HTR-8/SVneo (cell line): ENCODE data around the gene AIRE.
"Not testable (repeated sequence)": the region's sequence is repeated elsewhere in the genome, so short reads cannot be mapped to it uniquely, and the experiment has no call there.

Experiments used
- DNase-seq: peaks from one replicate; pipeline ENCODE4 v3.0.0; 2011; ENCODE audit warnings: low spot score, mixed read lengths; ENCODE audit not compliant: insufficient read length
- FAIRE-seq: peaks from 2 replicates; lab custom pipeline; 2011; peaks lifted over from hg19 to GRCh38; lab: Jason Lieb, UNC

Gene AIRE

GRCh38 chr21:44285138-44285992 is at the start of gene AIRE:
TSS of gene AIRE (plus strand) at chr21:44285876. CDS start at chr21:44286007, 131 bp downstream.
- FAIRE-seq = no peak
- no peak for DNase-seq

- not testable (repeated sequence) for DNase-seq
- peak; percentile 48 for FAIRE-seq
Observed at GRCh38 chr21:44240353-44240752, 45.3 kb upstream of the AIRE start.

- peak; percentile 64 for FAIRE-seq
Observed at GRCh38 chr21:44240842-44241241, 44.8 kb upstream of the AIRE start, which contains the start of gene ICOSLG. TSS of gene ICOSLG (minus strand) at chr21:44240943. CDS start at chr21:44240817, 126 bp downstream.

GRCh38 chr21:44241281-44241680 is 44.4 kb upstream of the AIRE start:
- not testable (repeated sequence) for FAIRE-seq

More at GRCh38 chr21:44240842-44241241, 44.8 kb upstream of the AIRE start, which contains the start of gene ICOSLG:
- DNase-seq = not testable (repeated sequence)

GRCh38 chr21:44243980-44244379 is 41.7 kb upstream of the AIRE start:
- DNase-seq, FAIRE-seq: not testable (repeated sequence)

More at GRCh38 chr21:44241281-44241680, 44.4 kb upstream of the AIRE start:
- not testable (repeated sequence) for DNase-seq

GRCh38 chr21:44247904-44248303 is 37.8 kb upstream of the AIRE start:
- FAIRE-seq, DNase-seq: not testable (repeated sequence)

GRCh38 chr21:44249204-44250037 is 36.3 kb upstream of the AIRE start:
- not testable (repeated sequence) for DNase-seq
- FAIRE-seq = peak; percentile 96

- DNase-seq = no peak
- no peak for FAIRE-seq
Observed at GRCh38 chr21:44253832-44254710, 31.6 kb upstream of the AIRE start.

GRCh38 chr21:44255511-44255981 is 30.1 kb upstream of the AIRE start:
- DNase-seq (no peak), FAIRE-seq (no peak)

GRCh38 chr21:44258056-44258725 is 27.5 kb upstream of the AIRE start:
- FAIRE-seq (no peak), DNase-seq (no peak)

- FAIRE-seq (no peak), DNase-seq (no peak)
Observed at GRCh38 chr21:44259082-44259705, 26.5 kb upstream of the AIRE start.

GRCh38 chr21:44260066-44260465 is 25.6 kb upstream of the AIRE start:
- FAIRE-seq = no peak
- DNase-seq = no peak

- FAIRE-seq (no peak), DNase-seq (no peak)
Observed at GRCh38 chr21:44260791-44261631, 24.7 kb upstream of the AIRE start.

GRCh38 chr21:44261675-44262295 is 23.9 kb upstream of the AIRE start, which contains the start of gene DNMT3L:
TSS of gene DNMT3L (minus strand) at chr21:44261897. CDS start at chr21:44261259, 638 bp downstream.
- DNase-seq = no peak
- no peak for FAIRE-seq

GRCh38 chr21:44262338-44263056 is 23.2 kb upstream of the AIRE start:
- FAIRE-seq (no peak), DNase-seq (no peak)

GRCh38 chr21:44263221-44263760 is 22.4 kb upstream of the AIRE start:
- no peak for FAIRE-seq
- DNase-seq = no peak
